H1 (cell line): ENCODE data around the gene RAP1GAP. TPM values are rescaled to one million over a fixed set of nuclear protein-coding genes. Genes with fewer than 3 reads are reported as not detected.

ENCODE experiments used
- CHD1 ChIP-seq: IDR thresholded peaks from 2 replicates; pipeline ENCODE4 v1.6.1; 2012; ENCODE audit warnings: low read depth, low read length, improper control_type of control experiment
- PHF8 ChIP-seq: fragments of 200-600 bp; sonication (generic); conservative IDR thresholded peaks from 2 replicates; pipeline ENCODE4 v1.7.1; 2012; ENCODE audit warnings: low read depth, mild to moderate bottlenecking, inconsistent platforms, low read length, moderate library complexity
- polyA plus RNA-seq, 7 experiments: library from polyadenylated mRNA; depleted of rRNA in 3 of 7; stranded (reverse) in 5 of 7; unstranded in 2 of 7; fragments of >200 nt in 5 of 7; fragments of 200-250 nt in 2 of 7; gene quantifications; 1 replicate in 5 of 7; 2 replicates in 1 of 7; 4 replicates in 1 of 7; pipeline versions ENCODE4 v1.2.1 to v1.2.3, GENCODE V29; 2011 to 2013; ENCODE audit warnings: missing spikeins in 2 of 7, mixed read lengths in 2 of 7
- total RNA-seq: library from RNA; stranded (reverse); fragmentation: NEBNext Ultra II Directional; extraction: Animal tissue kit (Norgen Biotek cat#: 25700); gene quantifications from 2 replicates; pipeline ENCODE4 v1.2.1, GENCODE V29; 2021

The RAP1GAP gene
- total and polyA plus RNA-seq, 2 of the 8 experiments (the other 6 are each of a cell fraction or from before 2014, with no cell fraction given), result 8.4 TPM

DNA sequence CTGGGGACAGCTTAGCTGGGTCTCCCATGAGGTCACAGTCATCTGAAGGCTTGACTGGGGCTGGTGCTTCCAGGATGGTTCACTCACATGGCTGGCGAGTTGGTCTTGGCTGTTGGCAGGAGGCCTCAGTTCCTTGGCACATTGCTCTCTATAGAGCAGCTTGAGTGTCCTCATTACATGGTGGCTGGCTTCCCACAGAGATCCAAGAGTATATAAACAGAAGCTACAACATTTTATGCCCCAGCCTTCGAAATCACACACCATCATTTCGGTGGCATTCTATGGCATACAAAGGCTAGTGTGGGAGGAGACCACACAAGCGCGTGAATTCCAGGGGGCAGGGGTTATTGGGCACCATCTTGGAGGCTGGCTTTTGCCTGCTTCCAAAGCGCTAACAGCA is 96.9 kb downstream of the RAP1GAP start (continued):
- TF ChIP-seq CHD1 (no peak), PHF8 (no peak)
